ENCODE data around the gene PPP1R1A. TPM values are rescaled to one million over a fixed set of nuclear protein-coding genes. Genes with fewer than 3 reads are reported as not detected.

PPP1R1A gene
- total RNA-seq, 2 experiments from 2014 or later, result not detected

GRCh38 chr12:54549774-54550451 lies 38.5 kb downstream of the PPP1R1A start:
- ChIA-PET POLR2A (interaction anchor here (1.3 kb wide), 1 partner anchor 52 kb away, joined by 3 read pairs; the partner anchor contains the start of gene NCKAP1L), CTCF (interaction anchor here (0.5 to 1.3 kb wide), 2 partner anchors 30 to 1327 kb away, joined by 3 to 4 read pairs; no protein-coding TSS in a partner anchor)

- POLR2A ChIA-PET, result no interaction called here
- CTCF ChIA-PET, result no interaction called here
Measured at GRCh38 chr12:54546511-54546910, 41.9 kb downstream of the PPP1R1A start.

- ChIA-PET POLR2A (no interaction called here), CTCF (no interaction called here)
Measured at GRCh38 chr12:54544743-54545142, 43.7 kb downstream of the PPP1R1A start.

- ChIA-PET POLR2A (no interaction called here), CTCF (interaction anchor here (1.1 kb wide), 1 partner anchor 15 kb away, joined by 3 read pairs; no protein-coding TSS in a partner anchor)
Measured at GRCh38 chr12:54543526-54543925, 44.9 kb downstream of the PPP1R1A start.

GRCh38 chr12:54541751-54542290 lies 46.6 kb downstream of the PPP1R1A start:
- POLR2A ChIA-PET, result no interaction called here
- CTCF ChIA-PET, result no interaction called here

- ChIA-PET POLR2A (no interaction called here), CTCF (interaction anchor here (1.9 kb wide), 1 partner anchor 11 kb away, joined by 9 read pairs; no protein-coding TSS in a partner anchor)
Measured at GRCh38 chr12:54538136-54538700, 50.2 kb downstream of the PPP1R1A start.

GRCh38 chr12:54535474-54535873 lies 53.0 kb downstream of the PPP1R1A start:
- CTCF ChIA-PET, result interaction anchor here (0.7 kb wide), 1 partner anchor 13 kb away, joined by 3 read pairs; no protein-coding TSS in a partner anchor
- POLR2A ChIA-PET, result no interaction called here

- POLR2A ChIA-PET, result no interaction called here
- CTCF ChIA-PET, result interaction anchor here (0.7 to 1.2 kb wide), 2 partner anchors 13 to 150 kb away, joined by 3 read pairs; no protein-coding TSS in a partner anchor
Measured at GRCh38 chr12:54529581-54529980, 58.9 kb downstream of the PPP1R1A start.

Other genes with a start within 250 kb of the PPP1R1A start
- gene GPR84, start 224.2 kb downstream of the PPP1R1A start, total RNA-seq, result under 1 TPM; 0.11 to 0.31 TPM
- under 1 TPM; 0.52 to 0.63 TPM for gene ZNF385A, start 203.9 kb downstream of the PPP1R1A start, total RNA-seq
- 10 to 100 TPM; 22.1 to 22.6 TPM for gene ITGA5, start 169.4 kb downstream of the PPP1R1A start, total RNA-seq
- 1 to 10 TPM; 9.1 to 10.0 TPM for gene GTSF1, start 115.1 kb downstream of the PPP1R1A start, total RNA-seq
- 10 to 100 TPM; 79.8 to 81.5 TPM for gene NCKAP1L, start 90.9 kb downstream of the PPP1R1A start, total RNA-seq
- gene PDE1B, start 39.1 kb downstream of the PPP1R1A start, total RNA-seq, result 1 to 10 TPM; 6.8 to 7.3 TPM
- not detected for gene LACRT, start 46.2 kb upstream of the PPP1R1A start, total RNA-seq
- gene DCD, start 59.7 kb upstream of the PPP1R1A start, total RNA-seq, result not detected